Esophagus (tissue), 2 donors: ENCODE measurements around the gene STRIT1. TPM values are rescaled to one million over a fixed set of nuclear protein-coding genes. Genes with fewer than 3 reads are reported as not detected.

Source experiments
- polyA plus RNA-seq, 2 donors: library from polyadenylated mRNA; stranded (reverse); fragments of 200-250 nt; gene quantifications; one replicate each; pipeline ENCODE4 v1.2.3, GENCODE V29; 2013
- donor health status: healthy with polysubstance abuse.
- donor health status: Bipolar disorder and iron deficiency.

Gene STRIT1
- polyA plus RNA-seq, 2 donors: 0.14 TPM; not detected in 1

Other genes with a start within 250 kb of the STRIT1 start
- gene MME, start 213.4 kb downstream of the STRIT1 start, polyA plus RNA-seq: under 1 TPM; 0.12 to 0.20 TPM